Bronchial epithelial cell (primary cell): Measurements from ENCODE around the gene SMCO2. TPM values are rescaled to one million over a fixed set of nuclear protein-coding genes. Genes with fewer than 3 reads are reported as not detected.
A peak's percentile ranks its signal among the peaks of the same experiment; 100 is the strongest.

Experiments
- DNase-seq: peaks from one replicate; pipeline ENCODE4 v3.0.0-alpha.2; 2010; ENCODE audit warnings: low read depth
- FAIRE-seq: peaks from 2 replicates; lab custom pipeline; 2011; peaks lifted over from hg19 to GRCh38; lab: Jason Lieb, UNC
- H3K27me3 ChIP-seq: 2 replicates; pipeline ENCODE4 v1.5.1; 2011; ENCODE audit warnings: low read length; ENCODE audit not compliant: control insufficient read depth, insufficient read depth
- H3K36me3 ChIP-seq: 2 replicates; pipeline ENCODE4 v1.5.1; 2011; ENCODE audit warnings: low read length; ENCODE audit not compliant: control insufficient read depth, insufficient read depth
- H3K4me3 ChIP-seq: 2 replicates; pipeline ENCODE4 v1.5.1; 2011; ENCODE audit warnings: mild to moderate bottlenecking, low read depth, low read length, control low read depth
- total RNA-seq: library from RNA; depleted of rRNA; stranded (reverse); fragments of >200 nt; gene quantifications from 2 replicates; pipeline ENCODE4 v1.2.1, GENCODE V29; 2014
- TF ChIP-seq, protein P1 (sequence below): IDR thresholded peaks from 2 replicates; pipeline ENCODE4 v1.5.1; 2011; ENCODE audit warnings: mild to moderate bottlenecking, moderate library complexity, low read length, control low read depth, inconsistent platforms; ENCODE audit not compliant: insufficient read depth, severe bottlenecking

Gene SMCO2
- total RNA-seq, 1 donor from 2014 or later, result 1.8 TPM

DNA sequence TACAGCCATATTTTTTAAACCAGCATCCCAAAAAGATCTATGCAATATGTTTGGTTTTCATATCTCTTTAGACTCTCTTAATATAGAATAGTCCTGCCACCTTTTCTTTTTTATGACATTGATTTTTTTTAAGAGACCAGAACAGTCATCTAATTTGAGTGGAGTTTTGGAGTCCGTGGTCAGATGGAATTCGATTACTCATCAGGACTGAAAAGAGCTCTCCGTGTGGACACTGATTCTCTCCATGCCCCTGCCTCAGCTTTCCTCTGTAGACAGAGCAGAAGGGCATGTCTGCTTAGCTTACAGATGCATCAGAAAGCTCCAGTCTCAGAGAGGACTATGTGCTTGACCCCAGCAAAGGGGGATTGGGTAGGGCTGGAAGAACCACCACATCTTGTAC lies 27.8 kb downstream of the SMCO2 start:
- DNase-seq (peak; percentile 74), FAIRE-seq (no peak)
- Histone ChIP-seq H3K4me3 (no peak overlapping the region), H3K27me3 (no peaks in the 10 kb centered on the region), H3K36me3 (peaks cover 2% of the 10 kb centered on the region)
- TF ChIP-seq, protein P1, sequence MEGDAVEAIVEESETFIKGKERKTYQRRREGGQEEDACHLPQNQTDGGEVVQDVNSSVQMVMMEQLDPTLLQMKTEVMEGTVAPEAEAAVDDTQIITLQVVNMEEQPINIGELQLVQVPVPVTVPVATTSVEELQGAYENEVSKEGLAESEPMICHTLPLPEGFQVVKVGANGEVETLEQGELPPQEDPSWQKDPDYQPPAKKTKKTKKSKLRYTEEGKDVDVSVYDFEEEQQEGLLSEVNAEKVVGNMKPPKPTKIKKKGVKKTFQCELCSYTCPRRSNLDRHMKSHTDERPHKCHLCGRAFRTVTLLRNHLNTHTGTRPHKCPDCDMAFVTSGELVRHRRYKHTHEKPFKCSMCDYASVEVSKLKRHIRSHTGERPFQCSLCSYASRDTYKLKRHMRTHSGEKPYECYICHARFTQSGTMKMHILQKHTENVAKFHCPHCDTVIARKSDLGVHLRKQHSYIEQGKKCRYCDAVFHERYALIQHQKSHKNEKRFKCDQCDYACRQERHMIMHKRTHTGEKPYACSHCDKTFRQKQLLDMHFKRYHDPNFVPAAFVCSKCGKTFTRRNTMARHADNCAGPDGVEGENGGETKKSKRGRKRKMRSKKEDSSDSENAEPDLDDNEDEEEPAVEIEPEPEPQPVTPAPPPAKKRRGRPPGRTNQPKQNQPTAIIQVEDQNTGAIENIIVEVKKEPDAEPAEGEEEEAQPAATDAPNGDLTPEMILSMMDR, result no peak

DNA sequence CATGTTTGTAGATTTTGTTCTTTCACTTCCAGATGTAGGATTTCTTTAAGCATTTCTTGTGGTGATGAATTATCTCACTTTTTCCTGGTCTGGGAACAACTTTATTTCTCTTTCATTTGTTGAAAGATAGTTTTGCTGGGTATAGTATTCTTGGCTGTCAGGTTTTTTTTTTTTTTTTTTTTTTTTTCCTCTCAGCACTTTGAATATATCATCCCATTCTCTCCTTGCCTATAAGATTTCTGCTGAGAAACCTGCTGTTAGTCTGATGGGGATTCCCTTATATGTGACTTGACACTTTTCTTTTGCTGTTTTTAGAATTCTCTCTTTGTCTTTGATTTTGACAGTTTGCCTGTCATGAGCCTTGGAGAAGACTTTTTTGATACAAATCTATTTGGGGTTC lies 30.5 kb downstream of the SMCO2 start:
- DNase-seq (no peak), FAIRE-seq (no peak)
- TF ChIP-seq, protein P1, result no peak
- no peak overlapping the region for H3K4me3 ChIP-seq
- H3K36me3 ChIP-seq, result peaks cover 2% of the 10 kb centered on the region
- H3K27me3 ChIP-seq, result no peaks in the 10 kb centered on the region

DNA sequence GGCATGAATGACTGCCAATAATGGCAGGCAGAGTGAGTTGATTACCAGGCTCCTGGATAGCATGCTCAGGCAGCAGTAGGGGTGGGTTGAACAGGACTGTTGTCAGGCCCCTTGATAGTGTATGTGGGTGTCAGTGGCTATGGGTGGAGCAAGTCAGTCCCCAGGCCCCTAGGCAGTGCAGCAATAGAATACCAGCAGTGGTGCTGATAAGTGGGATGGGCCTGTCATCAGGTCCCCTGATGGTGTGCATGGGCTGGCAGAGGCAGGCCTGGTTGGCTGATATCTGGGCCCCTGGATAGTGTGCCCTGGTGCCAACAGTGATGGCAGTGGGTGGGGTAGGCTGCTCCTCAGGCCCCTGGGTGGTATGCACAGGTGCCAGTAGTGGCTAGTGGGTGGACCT lies 32.4 kb downstream of the SMCO2 start:
- DNase-seq, result no peak
- peaks cover 2% of the 10 kb centered on the region for H3K36me3 ChIP-seq
- no peaks in the 10 kb centered on the region for H3K27me3 ChIP-seq
- no peak for FAIRE-seq
- TF ChIP-seq, protein P1, result no peak
- H3K4me3 ChIP-seq, result no peak overlapping the region

DNA sequence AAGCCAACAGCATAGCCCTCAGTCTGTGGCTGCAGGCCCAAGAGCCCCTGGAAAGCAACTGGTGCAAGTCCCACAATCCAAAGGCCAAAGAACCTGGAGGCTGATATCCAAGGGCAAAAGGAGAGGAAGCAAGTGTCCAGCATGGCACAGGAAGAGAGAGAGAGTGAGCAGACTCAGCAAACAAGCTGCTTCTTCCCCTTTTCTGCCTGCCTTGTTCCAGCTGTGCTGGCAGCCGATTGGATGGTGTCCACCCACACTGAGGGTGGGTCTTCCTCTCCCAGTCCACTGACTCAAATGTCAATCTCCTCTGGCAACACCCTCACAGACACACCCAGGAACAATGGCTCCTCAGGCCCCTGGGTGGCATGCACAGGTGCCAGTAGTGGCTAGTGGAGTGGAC lies 33.5 kb downstream of the SMCO2 start:
- Histone ChIP-seq H3K4me3 (no peak overlapping the region), H3K27me3 (no peaks in the 10 kb centered on the region), H3K36me3 (peaks cover 2% of the 10 kb centered on the region)
- TF ChIP-seq, protein P1, result no peak
- DNase-seq (no peak), FAIRE-seq (no peak)

DNA sequence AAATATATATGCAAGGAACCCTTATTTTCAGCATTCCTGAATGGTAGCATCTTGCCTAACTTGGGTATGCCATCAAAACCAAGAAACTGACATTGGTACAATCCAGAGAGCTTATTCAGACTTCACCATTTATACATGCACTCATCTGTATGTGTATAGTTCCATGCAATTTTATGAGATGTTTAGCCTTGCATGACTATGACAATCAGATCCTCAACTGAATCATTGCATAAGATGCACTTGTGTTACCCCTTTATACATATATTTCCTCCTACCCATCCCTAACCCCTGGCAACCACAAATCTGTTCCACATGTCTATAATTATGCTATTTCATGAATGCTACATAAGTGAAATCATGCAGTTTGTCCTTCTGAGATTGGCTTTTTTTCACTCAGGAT lies 40.4 kb downstream of the SMCO2 start:
- Histone ChIP-seq H3K36me3 (no peaks in the 10 kb centered on the region), H3K27me3 (no peaks in the 10 kb centered on the region), H3K4me3 (no peak overlapping the region)
- FAIRE-seq (no peak), DNase-seq (no peak)
- TF ChIP-seq, protein P1, result no peak

DNA sequence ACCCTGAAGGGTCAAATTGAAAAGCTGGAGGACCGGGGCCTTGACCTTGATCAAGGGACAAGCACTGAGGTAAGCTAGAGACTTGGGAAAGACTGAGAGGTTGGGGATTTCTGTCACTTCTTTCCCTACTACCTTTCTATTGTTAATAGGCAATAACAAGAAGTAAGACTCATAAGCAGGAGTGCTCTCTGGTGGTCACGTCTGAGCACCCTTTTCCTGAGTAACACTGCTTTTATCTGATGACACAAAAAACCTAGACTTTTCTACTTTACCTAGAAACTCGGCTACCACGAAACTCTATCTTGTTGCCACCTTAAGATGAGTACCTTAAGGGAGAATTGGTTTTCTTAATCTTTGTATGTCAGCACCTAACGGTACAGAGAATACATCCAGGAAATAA lies 41.9 kb downstream of the SMCO2 start:
- Histone ChIP-seq H3K4me3 (no peak overlapping the region), H3K27me3 (no peaks in the 10 kb centered on the region), H3K36me3 (no peaks in the 10 kb centered on the region)
- FAIRE-seq (no peak), DNase-seq (no peak)
- TF ChIP-seq, protein P1, result no peak
